Measurements from ENCODE around the gene CDK2. TPM values are rescaled to one million over a fixed set of nuclear protein-coding genes. Genes with fewer than 3 reads are reported as not detected.

The CDK2 gene
- total RNA-seq, 2 donors from 2014 or later, result 14.1 to 18.2 TPM

Other genes with a start within 250 kb of the CDK2 start
- 10 to 100 TPM; 29.5 to 38.1 TPM for gene RDH5, start 246.4 kb upstream of the CDK2 start, total RNA-seq
- 1,000 to 10,000 TPM; 1,288 to 1,875 TPM for gene CD63, start 237.8 kb upstream of the CDK2 start, total RNA-seq
- 10 to 100 TPM; 12.0 to 14.2 TPM for gene GDF11, start 223.7 kb upstream of the CDK2 start, total RNA-seq
- gene SARNP, start 149.1 kb upstream of the CDK2 start, total RNA-seq, result 10 to 100 TPM; 42.9 to 50.1 TPM
- 10 to 100 TPM; 21.4 to 24.0 TPM for gene ORMDL2, start 148.8 kb upstream of the CDK2 start, total RNA-seq
- gene DNAJC14, start 137.2 kb upstream of the CDK2 start, total RNA-seq, result 10 to 100 TPM; 20.3 to 21.3 TPM
- 10 to 100 TPM; 11.1 to 23.3 TPM for gene MMP19, start 123.9 kb upstream of the CDK2 start, total RNA-seq
- gene PYM1, start 38.9 kb upstream of the CDK2 start, total RNA-seq, result 10 to 100 TPM; 16.0 to 21.2 TPM
- gene DGKA, start 35.7 kb upstream of the CDK2 start, total RNA-seq, result 10 to 100 TPM; 17.3 to 19.8 TPM
- gene PMEL, start 788 bp upstream of the CDK2 start, total RNA-seq, result under 1 TPM; 0.65 to 0.81 TPM
- gene RAB5B, start 7.2 kb downstream of the CDK2 start, total RNA-seq, result 100 to 1,000 TPM; 105 to 114 TPM
- gene SUOX, start 30.4 kb downstream of the CDK2 start, total RNA-seq, result 10 to 100 TPM; 20.3 to 29.8 TPM
- 1 to 10 TPM; 6.2 to 6.7 TPM for gene IKZF4, start 54.2 kb downstream of the CDK2 start, total RNA-seq
- 10 to 100 TPM; 28.5 to 47.1 TPM for gene RPS26, start 75.1 kb downstream of the CDK2 start, total RNA-seq
- 1 to 10 TPM; 5.2 TPM for gene ERBB3, start 113.3 kb downstream of the CDK2 start, total RNA-seq
- 10 to 100 TPM; 60.4 to 83.9 TPM for gene PA2G4, start 137.7 kb downstream of the CDK2 start, total RNA-seq
- 1,000 to 10,000 TPM; 2,192 to 2,337 TPM for gene RPL41, start 149.8 kb downstream of the CDK2 start, total RNA-seq
- gene ZC3H10, start 151.4 kb downstream of the CDK2 start, total RNA-seq, result 1 to 10 TPM; 6.6 to 7.6 TPM
- 10 to 100 TPM; 54.1 to 63.9 TPM for gene ESYT1, start 161.4 kb downstream of the CDK2 start, total RNA-seq
- gene MYL6B, start 185.8 kb downstream of the CDK2 start, total RNA-seq, result 10 to 100 TPM; 40.5 to 42.5 TPM
- gene MYL6, start 191.5 kb downstream of the CDK2 start, total RNA-seq, result 1,000 to 10,000 TPM; 1,071 to 1,319 TPM
- 10 to 100 TPM; 65.2 to 68.5 TPM for gene SMARCC2, start 222.7 kb downstream of the CDK2 start, total RNA-seq

Data from left cardiac atrium (tissue), 2 donors.